Measurements from ENCODE around the gene CMTM2. TPM values are rescaled to one million over a fixed set of nuclear protein-coding genes. Genes with fewer than 3 reads are reported as not detected.

CMTM2 gene, protein sequence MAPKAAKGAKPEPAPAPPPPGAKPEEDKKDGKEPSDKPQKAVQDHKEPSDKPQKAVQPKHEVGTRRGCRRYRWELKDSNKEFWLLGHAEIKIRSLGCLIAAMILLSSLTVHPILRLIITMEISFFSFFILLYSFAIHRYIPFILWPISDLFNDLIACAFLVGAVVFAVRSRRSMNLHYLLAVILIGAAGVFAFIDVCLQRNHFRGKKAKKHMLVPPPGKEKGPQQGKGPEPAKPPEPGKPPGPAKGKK
- not detected in 5 replicates for total RNA-seq (2022; extraction: Qiagen RNA extraction; ENCODE audit: low read depth)

GRCh38 chr16:66578651-66579531 is at the start of gene CMTM2:
TSS of gene CMTM2 (plus strand) at chr16:66579463. CDS start at chr16:66579608, 145 bp downstream.

DNA sequence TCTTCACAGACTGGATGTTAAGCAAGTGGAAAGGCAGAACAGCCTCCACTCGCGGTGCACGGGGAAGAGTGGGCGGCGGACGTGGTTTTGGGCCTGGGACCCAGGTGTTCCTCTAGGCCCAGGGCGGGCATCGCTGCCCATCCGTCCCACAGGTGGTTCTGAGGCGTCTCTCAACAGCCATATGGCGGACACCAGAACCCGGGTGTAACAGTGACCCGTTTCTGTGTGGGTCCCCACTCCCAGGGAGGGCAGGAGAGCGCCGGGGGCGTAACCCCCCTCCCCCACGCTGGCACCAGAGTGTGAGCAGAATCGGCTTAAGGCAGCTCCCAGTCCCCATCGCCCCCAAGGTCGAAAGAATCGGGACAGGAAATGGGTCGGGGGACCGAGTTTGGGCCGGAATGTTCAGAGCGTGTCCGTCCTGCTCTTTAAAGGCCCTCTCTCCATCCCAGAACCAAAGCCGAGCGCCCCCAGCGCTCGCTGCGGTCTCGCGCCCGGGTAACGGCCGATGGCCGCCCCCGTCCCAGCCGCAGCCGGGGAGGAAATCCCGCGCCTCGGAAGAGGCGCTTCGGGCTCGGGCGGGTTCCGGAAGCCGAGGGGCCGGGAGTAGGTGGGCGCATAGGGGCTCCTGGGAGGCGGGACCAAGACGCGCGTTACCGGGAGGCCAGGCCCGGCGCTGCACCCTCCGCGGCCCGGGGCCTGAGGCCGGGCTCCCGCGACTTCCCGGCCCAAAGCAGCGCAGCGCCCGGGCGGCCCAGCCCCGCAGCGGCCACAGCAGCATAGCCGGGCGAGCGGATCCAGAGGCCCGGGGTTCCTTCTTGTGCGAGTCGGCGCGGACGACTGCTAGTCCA is 29.8 kb upstream of the CMTM2 start, which contains the start of gene TK2:
TK2 (minus strand) TSS at position 839 of the 848 bp plus-strand sequence; CDS start at position 778, 61 bp downstream.

GRCh38 chr16:66552286-66553177 is 26.7 kb upstream of the CMTM2 start, which contains the start of gene CKLF:
TSS of gene CKLF (plus strand) at chr16:66552576. CDS start at chr16:66552716, 140 bp downstream.

DNA sequence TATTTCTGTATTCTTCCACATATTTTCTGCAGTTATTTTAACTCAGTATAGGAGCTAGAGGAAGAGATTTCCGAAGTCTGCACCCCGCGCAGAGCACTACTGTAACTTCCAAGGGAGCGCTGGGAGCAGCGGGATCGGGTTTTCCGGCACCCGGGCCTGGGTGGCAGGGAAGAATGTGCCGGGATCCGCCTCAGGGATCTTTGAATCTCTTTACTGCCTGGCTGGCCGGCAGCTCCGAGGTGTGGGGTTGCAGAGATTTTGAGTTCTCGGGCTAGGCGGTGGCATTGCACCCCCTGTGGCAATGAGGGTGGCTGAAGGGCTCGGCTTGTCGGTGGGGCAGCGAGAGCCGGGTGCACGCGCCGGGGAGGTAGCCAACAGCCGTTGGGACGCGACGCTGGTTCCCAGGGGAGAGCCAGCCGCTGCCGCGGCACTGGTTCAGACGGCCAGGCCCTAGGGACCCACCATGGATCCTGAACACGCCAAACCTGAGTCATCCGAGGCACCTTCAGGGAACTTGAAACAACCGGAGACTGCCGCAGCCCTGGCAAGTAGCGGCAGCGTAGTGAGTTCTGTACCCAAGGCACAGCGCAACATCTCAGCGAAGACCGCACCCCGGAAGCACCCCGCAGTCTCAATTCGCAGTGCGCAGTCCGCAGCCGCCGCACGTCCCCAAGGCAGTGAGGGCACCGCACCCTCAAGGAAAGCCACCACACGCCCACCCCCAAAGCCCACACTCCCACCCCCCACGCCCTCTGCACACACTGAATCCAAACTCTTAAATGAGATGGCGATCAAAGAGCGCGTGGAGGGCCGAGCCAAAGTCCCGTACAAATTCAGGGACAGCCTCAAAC is 13.0 kb upstream of the CMTM2 start, which contains the start of gene CMTM1:
CMTM1 (plus strand) TSS at position 389 of the 851 bp plus-strand sequence; CDS start at position 464, 75 bp downstream.

GRCh38 chr16:66604376-66605176 is 25.3 kb downstream of the CMTM2 start, which contains the start of gene CMTM3:
TSS of gene CMTM3 (plus strand) at chr16:66604704. CDS start at chr16:66604806, 102 bp downstream.

Other genes starting within 250 kb of the CMTM2 start
- 0.18 to 0.35 TPM (median 0.28 TPM) in 5 replicates for gene CDH5, start 212.8 kb upstream of the CMTM2 start, total RNA-seq (2022; extraction: Qiagen RNA extraction; ENCODE audit: low read depth)
- 2.6 to 4.4 TPM (median 2.9 TPM) in 5 replicates for gene BEAN1, start 152.2 kb upstream of the CMTM2 start, total RNA-seq (2022; extraction: Qiagen RNA extraction; ENCODE audit: low read depth)
- 15.7 to 18.1 TPM (median 16.5 TPM) in 5 replicates for gene TK2, start 29.3 kb upstream of the CMTM2 start, total RNA-seq (2022; extraction: Qiagen RNA extraction; ENCODE audit: low read depth)
- 62.5 to 69.8 TPM (median 66.3 TPM) in 5 replicates for gene CKLF, start 26.9 kb upstream of the CMTM2 start, total RNA-seq (2022; extraction: Qiagen RNA extraction; ENCODE audit: low read depth)
- 0.52 to 1.9 TPM (median 1.3 TPM) in 5 replicates for gene CMTM1, start 13.0 kb upstream of the CMTM2 start, total RNA-seq (2022; extraction: Qiagen RNA extraction; ENCODE audit: low read depth)
- gene CMTM3, start 25.2 kb downstream of the CMTM2 start, total RNA-seq (2022; extraction: Qiagen RNA extraction; ENCODE audit: low read depth), result 71.0 to 78.0 TPM (median 76.7 TPM) in 5 replicates
- gene CMTM4, start 117.3 kb downstream of the CMTM2 start, total RNA-seq (2022; extraction: Qiagen RNA extraction; ENCODE audit: low read depth), result 23.9 to 40.7 TPM (median 34.9 TPM) in 5 replicates
- gene DYNC1LI2, start 172.1 kb downstream of the CMTM2 start, total RNA-seq (2022; extraction: Qiagen RNA extraction; ENCODE audit: low read depth), result 47.0 to 57.1 TPM (median 56.7 TPM) in 5 replicates
- gene TERB1, start 222.1 kb downstream of the CMTM2 start, total RNA-seq (2022; extraction: Qiagen RNA extraction; ENCODE audit: low read depth), result 0.03 to 0.17 TPM in 2 of 5 replicates, not detected in the others

All from A549 treated with DMSO at 1 μM for 4 hours (cell line).